Hindlimb muscle (tissue), 1 donor: ENCODE data around the gene ZBTB34. TPM values are rescaled to one million over a fixed set of nuclear protein-coding genes. Genes with fewer than 3 reads are reported as not detected.

Experiments used
- DNase-seq: peaks from one replicate; pipeline ENCODE4 v3.0.0-alpha.2; 2013
- polyA plus RNA-seq: library from polyadenylated mRNA; unstranded; fragments of 120-200 nt; gene quantifications from one replicate; pipeline ENCODE4 v1.2.1, GENCODE V29; 2013; ENCODE audit not compliant: insufficient read length

ZBTB34 gene
- polyA plus RNA-seq, 1 donor = 11.0 TPM

DNA sequence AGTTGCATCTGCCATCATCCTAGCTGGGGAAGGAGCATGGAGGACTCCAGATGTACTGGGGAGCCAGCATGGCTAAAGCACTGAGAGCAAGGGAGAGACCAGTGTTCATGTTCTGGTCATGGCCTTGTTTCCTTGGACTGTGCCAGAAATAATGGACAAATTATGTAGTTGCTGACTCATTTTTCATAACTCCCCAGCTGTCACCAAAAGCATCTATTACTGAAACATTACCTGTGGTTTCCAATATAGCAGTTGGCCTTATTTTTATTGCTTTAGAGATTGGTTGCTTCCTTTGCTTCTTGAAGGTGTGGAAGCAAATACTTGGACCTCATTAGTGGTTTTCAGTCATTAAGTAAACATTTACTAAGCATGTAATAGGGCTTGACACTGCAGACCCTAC is 65.4 kb downstream of the ZBTB34 start:
- DNase-seq = no peak

DNA sequence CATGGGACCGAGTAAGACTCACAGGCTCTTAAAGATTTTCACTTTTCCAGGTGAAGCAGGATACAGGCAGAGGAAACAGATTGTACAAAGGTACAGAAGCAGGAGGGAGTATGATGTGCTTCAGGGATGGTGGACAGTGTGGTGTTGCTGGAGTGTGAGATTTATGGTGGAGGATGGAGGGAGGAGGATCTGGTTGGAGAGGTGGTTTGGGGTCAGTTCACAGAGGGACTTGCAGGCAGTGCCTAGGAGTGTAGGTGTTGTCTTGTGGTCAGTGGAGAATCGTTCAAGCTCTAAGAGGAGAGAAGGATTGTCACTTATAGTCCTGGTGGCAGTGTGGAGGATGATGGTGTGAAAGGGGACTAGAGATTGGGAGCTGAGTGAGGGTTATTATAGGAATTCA is 65.9 kb downstream of the ZBTB34 start:
- DNase-seq = no peak

DNA sequence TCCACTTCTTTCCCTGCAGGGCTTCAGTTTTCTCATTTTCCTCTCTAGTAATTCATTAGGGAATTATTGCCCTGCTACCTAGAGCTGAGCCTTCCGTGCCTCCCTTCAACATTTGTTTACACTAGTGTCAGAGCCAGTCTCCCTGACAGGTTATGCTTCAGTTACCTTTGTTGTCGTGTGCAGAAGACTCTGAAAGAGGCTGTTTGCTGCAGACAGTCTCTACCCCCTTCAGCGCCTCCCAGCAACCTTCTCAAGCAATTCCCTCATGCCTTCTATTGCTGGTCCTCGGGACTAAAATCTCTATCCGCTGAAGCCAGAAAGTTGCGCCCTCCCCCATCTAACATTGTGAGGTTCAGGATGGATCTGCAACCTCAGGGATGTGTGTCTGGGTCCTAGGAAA is 67.0 kb downstream of the ZBTB34 start:
- no peak for DNase-seq

DNA sequence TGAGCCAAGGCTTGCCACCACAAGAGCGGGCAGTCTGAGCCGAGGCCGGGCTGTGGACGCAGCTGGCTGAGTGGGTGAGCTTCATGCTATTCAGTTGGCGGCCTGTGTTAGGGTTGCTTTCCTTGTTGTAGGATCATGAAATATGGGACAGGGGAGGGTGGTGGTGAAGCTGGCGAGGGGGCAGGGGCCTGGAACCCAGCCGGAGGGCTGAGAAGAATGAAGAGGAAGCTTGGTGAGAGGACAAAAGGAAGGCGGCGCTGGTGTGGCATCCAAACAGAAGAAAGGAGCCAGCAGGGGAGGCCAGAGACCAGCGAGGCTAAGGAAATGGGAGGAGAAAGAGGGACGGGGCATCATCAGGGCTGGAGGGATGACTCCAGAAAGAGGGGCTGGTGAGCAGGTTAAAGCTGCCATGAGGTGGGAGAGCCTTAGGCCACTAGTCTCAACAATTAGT is 72.5 kb downstream of the ZBTB34 start:
- DNase-seq = no peak

DNA sequence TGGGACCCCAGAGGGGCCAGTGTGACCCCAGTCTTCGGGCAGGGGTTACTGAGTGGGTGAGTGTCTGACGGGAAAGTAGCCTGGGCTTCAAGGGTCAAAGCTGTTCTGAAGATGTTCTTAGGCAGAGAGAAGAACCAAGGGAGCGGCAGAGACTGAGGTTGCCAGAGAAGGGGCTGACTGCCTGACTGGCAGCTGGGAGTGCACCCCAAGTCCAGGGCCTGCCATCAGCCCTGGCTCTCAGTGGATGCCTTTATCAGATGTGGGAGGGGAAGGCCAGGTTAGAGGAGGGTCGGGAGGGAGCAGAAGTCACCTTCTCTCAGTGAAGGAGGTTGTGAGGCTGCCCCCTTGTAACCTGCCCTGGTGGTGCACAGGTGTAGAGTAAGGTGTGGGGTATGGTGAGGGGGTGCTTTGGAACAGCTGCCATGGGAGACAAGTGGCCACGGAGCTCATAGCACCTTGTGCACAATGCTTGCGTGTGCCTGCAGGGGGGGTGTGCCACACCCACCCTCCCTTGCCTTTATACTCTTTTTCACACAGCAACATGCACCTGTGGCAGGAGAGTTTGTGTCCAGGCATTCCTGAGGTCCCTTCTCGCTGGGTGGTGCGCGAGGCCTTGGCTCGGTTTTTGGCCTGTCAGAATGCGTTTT is 73.0 kb downstream of the ZBTB34 start:
- no peak for DNase-seq

DNA sequence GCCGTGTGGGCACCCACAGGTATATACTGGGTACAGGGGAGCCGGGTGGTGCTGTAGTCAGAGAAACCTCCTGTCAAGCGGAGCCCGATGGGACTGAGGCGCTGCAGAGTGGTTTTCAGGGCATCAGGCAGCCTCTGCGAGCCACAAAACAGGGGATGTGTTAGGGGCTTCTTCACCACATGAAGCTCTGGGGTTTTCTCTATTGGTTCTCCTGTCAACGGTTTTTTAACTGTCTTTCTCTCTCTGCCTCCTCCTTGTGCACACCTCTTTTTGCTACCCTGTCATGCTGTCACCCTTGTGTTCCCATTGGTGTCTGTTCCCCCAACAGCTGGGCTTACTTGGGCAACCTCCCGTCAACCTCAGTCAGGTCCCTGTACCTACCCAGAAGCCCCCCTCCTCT is 74.0 kb downstream of the ZBTB34 start:
- no peak for DNase-seq

Other genes starting within 250 kb of the ZBTB34 start
- gene LMX1B, start 246.7 kb upstream of the ZBTB34 start, polyA plus RNA-seq = 0.28 TPM
- gene ZBTB43, start 55.6 kb upstream of the ZBTB34 start, polyA plus RNA-seq = 16.2 TPM
- gene RALGPS1, start 54.1 kb downstream of the ZBTB34 start, polyA plus RNA-seq = 6.7 TPM